Common myeloid progenitor, CD34-positive (primary cell): ENCODE measurements around the gene DVL1.

ENCODE experiments used
- CTCF ChIA-PET: fragments of 350-600 bp; sonication (Branson Sonifier 250); formaldehyde crosslinking; loops from one replicate; lab custom pipeline; 2021; ENCODE audit warnings: antibody characterized with exemption; lab: Charles Lee
- POLR2A ChIA-PET: fragments of 350-600 bp; sonication (Branson Sonifier 250); formaldehyde crosslinking; loops from one replicate; lab custom pipeline; 2021; ENCODE audit warnings: antibody characterized with exemption; lab: Charles Lee
- DNase-seq, 3 donors: peaks; one replicate each; pipeline versions ENCODE4 v3.0.0 to v3.0.0-alpha.2; 2013
- H3K27ac ChIP-seq, 2 experiments: 1 replicate in 1 of 2; 2 replicates in 1 of 2; pipeline ENCODE4 v1.7.0; 2013; ENCODE audit warnings: inconsistent platforms in 2 of 2, low read length in 2 of 2, mild to moderate bottlenecking in 2 of 2, low read depth in 1 of 2, moderate library complexity in 1 of 2; ENCODE audit not compliant: severe bottlenecking in 2 of 2, insufficient read depth in 1 of 2, poor library complexity in 1 of 2
- H3K27me3 ChIP-seq, 5 experiments: replicated peaks in 2 of 5; 1 replicate in 3 of 5; 2 replicates in 2 of 5; pipeline versions ENCODE4 v1.6.1 to v1.7.0; 2013; ENCODE audit warnings: low read length in 4 of 5, mild to moderate bottlenecking in 2 of 5, moderate library complexity in 2 of 5, inconsistent platforms in 1 of 5; ENCODE audit not compliant: insufficient read depth in 5 of 5, control insufficient read depth in 4 of 5
- H3K36me3 ChIP-seq, 4 experiments: 1 replicate in 2 of 4; 2 replicates in 2 of 4; pipeline versions ENCODE4 v1.6.1 to v1.7.0; 2013; ENCODE audit warnings: low read length in 3 of 4, control low read depth in 1 of 4, mild to moderate bottlenecking in 1 of 4; ENCODE audit not compliant: control insufficient read depth in 4 of 4, insufficient read depth in 4 of 4
- H3K4me1 ChIP-seq, 4 experiments: 1 replicate in 3 of 4; 2 replicates in 1 of 4; pipeline versions ENCODE4 v1.6.1 to v1.7.1; 2013; ENCODE audit warnings: low read length in 3 of 4, mild to moderate bottlenecking in 3 of 4, control low read depth in 1 of 4, inconsistent platforms in 1 of 4, moderate library complexity in 1 of 4; ENCODE audit not compliant: control insufficient read depth in 4 of 4, insufficient read depth in 4 of 4; ENCODE audit errors: control extremely low read depth in 1 of 4
- H3K4me3 ChIP-seq, 7 experiments: 1 replicate in 4 of 7; 2 replicates in 3 of 7; pipeline versions ENCODE4 v1.5.1 to v1.7.0; 2013; ENCODE audit warnings: mild to moderate bottlenecking in 7 of 7, low read length in 6 of 7, moderate library complexity in 6 of 7, inconsistent platforms in 2 of 7, low read depth in 2 of 7, control low read depth in 1 of 7; ENCODE audit not compliant: insufficient read depth in 4 of 7, control insufficient read depth in 1 of 7; ENCODE audit errors: extremely low read depth in 1 of 7
- H3K9me3 ChIP-seq, 5 experiments: 1 replicate in 4 of 5; 2 replicates in 1 of 5; pipeline versions ENCODE4 v1.6.1 to v1.7.1; 2013; ENCODE audit warnings: low read length in 4 of 5, mild to moderate bottlenecking in 2 of 5, inconsistent platforms in 1 of 5, low read depth in 1 of 5, moderate library complexity in 1 of 5; ENCODE audit not compliant: control insufficient read depth in 4 of 5, insufficient read depth in 2 of 5; ENCODE audit errors: control extremely low read depth in 1 of 5
- WGBS: methylation state at CpG from one replicate; pipeline ENCODE4 v1.1.5; 2013; ENCODE audit not compliant: insufficient coverage; 5-methylcytosine and 5-hydroxymethylcytosine counted together

Gene DVL1

DNA sequence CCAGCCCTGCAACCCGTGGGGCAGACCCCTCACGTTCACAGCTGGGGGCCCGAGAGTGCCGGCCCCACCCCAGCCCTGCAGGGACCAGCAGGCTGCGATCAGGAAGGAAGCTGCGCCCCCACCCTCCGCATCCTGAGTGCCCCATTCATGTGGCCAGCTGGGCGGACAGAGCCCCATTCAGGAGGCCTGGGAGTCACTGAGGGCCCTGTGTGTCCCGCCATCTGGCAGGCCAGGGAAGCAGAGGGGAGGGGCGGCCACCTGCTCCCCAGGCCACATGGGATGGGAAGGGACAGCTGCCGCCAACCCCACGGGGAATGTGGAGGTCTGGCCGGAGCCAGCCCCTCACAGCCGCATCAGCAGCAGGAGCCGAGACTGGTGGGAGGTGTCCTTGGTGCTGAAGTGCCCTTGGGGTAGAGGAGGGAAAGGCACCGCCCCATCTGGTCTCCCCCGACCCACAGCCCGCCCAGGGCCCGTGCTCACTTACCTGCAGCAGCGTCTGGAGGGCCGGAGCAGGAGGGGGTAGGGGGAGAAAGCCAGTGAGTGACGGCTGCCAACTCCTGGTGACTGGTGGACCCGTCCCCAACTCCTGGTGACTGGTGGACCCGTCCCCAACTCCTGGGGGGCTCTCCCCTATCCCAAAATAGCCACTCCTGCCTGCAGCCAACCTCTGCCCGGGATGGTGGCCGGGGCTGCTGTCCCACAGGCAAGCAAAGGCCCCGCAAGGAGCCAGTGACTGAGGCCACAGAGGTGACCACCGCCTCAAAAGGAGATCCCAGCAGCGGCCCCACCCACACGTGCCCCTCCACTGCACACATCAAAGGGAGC, 50.1 kb downstream of the DVL1 start:
- Histone ChIP-seq H3K27ac (no peak overlapping the region), H3K9me3 (no peaks in the 10 kb centered on the region), H3K27me3 (no peaks in the 10 kb centered on the region), H3K36me3 (peaks cover 0 to 25% (median 11%) of the 10 kb centered on the region in 4 experiments), H3K4me3 (no peak overlapping the region), H3K4me1 (peaks cover 0 to 10% (median 5%) of the 10 kb centered on the region in 4 experiments)
- CTCF ChIA-PET = interaction anchor here (1.1 kb wide), 1 partner anchor 22 kb away, joined by 3 read pairs; no protein-coding TSS in a partner anchor
- POLR2A ChIA-PET = no interaction called here
- peak in 2 of 3 donors; percentile 28 to 33 for DNase-seq
- 94% methylated on average over 22 of the region's 30 CpGs for WGBS

DNA sequence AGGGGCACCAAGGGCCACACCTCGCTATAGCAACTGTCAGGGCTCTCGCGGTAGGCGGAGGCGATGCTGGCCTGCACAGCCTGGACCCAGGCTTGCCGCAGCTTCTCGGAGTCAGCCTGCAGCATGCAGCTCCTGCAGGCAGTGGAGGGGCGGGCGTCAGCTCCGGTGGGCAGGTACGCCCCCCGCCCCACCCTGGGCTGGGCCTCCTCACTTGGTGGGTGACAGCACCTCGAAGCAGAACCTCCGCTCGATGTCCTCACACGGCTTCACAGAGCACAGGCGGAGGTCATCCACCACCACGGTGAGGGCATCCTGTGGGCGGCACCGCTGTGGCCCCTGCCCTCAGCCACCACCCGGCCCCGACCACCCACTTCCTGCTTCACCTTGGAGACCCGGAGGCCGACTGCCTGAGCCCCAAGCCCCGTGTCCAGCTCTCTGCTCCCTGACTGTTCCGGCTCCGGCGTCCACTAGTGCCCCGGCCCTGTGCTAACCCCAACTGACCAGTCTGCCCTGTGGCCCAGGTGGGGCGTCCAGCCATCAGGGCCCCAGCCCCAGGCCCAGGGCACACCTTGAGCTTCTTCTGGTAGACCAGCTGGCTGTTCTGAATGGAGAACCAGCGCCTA, 51.3 kb downstream of the DVL1 start:
- H3K9me3 ChIP-seq = no peaks in the 10 kb centered on the region
- H3K36me3 ChIP-seq = peaks cover 0 to 29% (median 11%) of the 10 kb centered on the region in 4 experiments
- no peak overlapping the region for H3K27ac ChIP-seq
- H3K4me3 ChIP-seq = no peak overlapping the region
- WGBS = 96% methylated on average over 27 of the region's 31 CpGs
- no peaks in the 10 kb centered on the region for H3K27me3 ChIP-seq
- peaks cover 0 to 3% (median under 1%) of the 10 kb centered on the region in 4 experiments for H3K4me1 ChIP-seq
- ChIA-PET CTCF (interaction anchor here (0.7 to 1.1 kb wide), 2 partner anchors 21 to 92 kb away, joined by 3 read pairs; partner anchors contain the start of gene TNFRSF18), POLR2A (no interaction called here)
- no peak for DNase-seq

DNA sequence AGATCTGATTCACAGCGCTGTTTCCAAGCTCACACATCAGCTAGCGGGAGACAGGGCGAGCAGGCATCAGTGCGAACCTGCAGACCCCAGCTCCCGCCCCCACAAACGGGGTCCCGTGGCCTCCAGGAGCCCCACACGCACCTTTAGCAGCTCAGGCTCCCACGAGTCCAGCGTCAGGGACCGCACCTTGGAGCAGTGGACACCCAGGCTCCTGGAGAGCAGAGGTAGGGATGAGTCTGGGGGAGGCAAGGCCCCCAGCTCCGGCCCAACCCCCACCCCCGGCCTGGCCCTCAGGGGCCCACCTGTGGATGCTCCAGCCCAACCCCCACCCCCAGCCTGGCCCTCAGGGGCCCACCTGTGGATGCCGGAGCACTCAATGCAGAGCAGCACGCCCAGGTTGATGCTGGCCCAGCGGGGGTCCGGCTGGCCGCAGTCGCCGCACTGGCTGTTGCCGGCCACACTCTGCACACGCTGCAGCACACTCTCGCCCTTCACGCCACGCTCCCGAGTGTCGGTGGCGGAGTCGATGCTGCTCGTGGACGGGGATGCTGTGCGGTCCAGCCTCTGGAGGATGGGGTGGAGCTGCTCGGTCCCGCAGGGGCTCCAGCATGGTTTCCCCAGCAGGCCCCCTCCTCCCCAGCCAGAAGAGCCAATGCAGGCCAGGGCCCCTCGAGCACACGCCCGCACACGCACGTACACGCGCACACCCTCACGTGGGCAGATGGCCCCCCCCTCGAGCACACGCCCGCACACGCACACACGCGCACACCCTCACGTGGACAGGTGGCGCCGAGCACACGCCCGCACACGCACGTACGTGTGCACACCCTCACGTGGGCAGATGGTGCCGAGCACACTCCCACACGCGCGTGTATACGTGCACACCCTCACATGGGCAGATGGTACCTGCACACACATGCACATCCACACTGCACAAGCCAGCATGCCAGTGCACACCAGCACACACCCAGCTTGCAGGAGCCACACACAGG, 52.9 kb downstream of the DVL1 start:
- DNase-seq = no peak
- Histone ChIP-seq H3K9me3 (no peaks in the 10 kb centered on the region), H3K4me1 (peaks cover 0 to 3% (median 0%) of the 10 kb centered on the region in 4 experiments), H3K4me3 (no peak overlapping the region), H3K27ac (no peak overlapping the region), H3K36me3 (peaks cover 0 to 29% (median 11%) of the 10 kb centered on the region in 4 experiments), H3K27me3 (no peaks in the 10 kb centered on the region)
- CTCF ChIA-PET = interaction anchor here (1.7 kb wide), 1 partner anchor 56 kb away, joined by 4 read pairs; no protein-coding TSS in a partner anchor
- POLR2A ChIA-PET = interaction anchor here (0.8 kb wide), 1 partner anchor 9 kb away, joined by 3 read pairs; no protein-coding TSS in a partner anchor
- 96% methylated on average over 56 of the region's 62 CpGs for WGBS

DNA sequence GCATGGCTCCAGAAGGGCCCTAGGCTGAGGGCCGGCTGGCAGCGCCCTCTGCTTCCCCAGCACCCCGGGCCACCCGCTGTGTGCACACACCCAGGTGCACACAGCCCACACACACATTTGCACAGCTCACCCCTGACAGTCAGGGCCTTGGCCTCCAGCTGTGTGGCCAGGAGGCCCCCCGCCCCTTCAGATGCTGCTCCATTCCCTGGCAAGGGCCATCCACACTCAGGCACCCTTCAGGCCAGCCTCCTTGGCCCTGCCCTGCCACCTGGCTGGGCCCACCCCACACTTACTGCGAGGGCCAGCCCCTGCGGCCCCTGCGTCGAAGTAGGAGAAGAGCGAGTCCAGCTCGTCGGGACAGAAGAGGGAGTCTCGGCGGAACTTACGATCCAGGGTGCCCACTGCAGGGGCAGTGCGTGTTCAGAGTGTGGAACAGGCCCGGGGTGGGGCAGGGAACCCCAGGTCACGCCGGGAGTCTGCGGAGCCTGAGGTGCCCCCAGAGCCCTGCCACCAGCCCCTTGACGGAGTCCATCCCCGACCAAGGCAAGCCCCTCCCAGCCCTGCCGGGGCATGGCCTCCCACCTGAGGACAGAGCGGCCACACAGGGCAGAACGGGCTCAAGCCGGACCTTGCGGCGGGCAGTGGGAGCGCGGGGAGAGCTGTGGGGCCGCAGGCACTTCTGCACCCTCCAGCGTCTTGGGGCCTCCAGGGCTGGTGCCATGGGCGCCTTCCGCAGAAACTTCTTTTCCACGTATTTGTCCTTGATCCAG, 53.9 kb downstream of the DVL1 start:
- 97% methylated on average over 25 of the region's 35 CpGs for WGBS
- H3K4me1 ChIP-seq = peaks cover 0 to 3% (median 0%) of the 10 kb centered on the region in 4 experiments
- ChIA-PET POLR2A (interaction anchor here (0.8 kb wide), 1 partner anchor 10 kb away, joined by 3 read pairs; no protein-coding TSS in a partner anchor), CTCF (interaction anchor here (1.7 kb wide), 1 partner anchor 55 kb away, joined by 4 read pairs; no protein-coding TSS in a partner anchor)
- H3K27ac ChIP-seq = no peak overlapping the region
- no peak overlapping the region for H3K4me3 ChIP-seq
- DNase-seq = no peak
- H3K9me3 ChIP-seq = no peaks in the 10 kb centered on the region
- H3K36me3 ChIP-seq = peaks cover 0 to 29% (median 11%) of the 10 kb centered on the region in 4 experiments
- H3K27me3 ChIP-seq = no peaks in the 10 kb centered on the region

DNA sequence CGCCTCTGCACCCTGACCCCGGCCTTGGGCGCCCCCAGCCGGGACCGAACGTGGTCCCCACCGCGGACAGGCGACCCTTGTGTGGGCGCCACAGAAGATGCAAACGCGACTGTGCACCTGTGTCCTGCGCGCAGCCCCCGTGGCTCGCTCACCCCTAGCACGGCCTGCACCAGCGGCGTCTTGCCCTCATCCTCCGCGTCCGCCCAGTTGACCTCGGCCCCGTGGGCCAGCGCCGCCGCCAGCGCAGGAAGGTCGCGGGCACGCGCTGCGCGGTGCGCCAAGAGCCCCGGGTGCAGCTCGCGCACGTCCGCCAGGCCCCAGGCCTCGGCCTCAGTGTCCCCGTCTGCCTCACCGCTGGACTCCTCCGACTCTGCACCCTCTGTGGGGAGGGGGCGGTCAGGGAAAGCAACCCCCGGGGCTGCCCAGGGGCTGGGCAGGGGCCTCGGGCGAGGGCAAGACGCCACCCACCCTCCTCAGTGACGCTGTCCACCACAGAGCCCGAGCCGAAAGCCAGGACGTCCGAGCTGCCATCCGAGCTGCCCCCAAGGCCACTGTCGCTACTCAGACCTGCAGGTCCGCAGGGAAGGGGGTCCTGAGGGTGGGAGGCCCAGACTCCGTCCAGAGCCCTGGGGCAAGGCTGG, 54.8 kb downstream of the DVL1 start:
- CTCF ChIA-PET = interaction anchor here (0.5 to 1.7 kb wide), 2 partner anchors 54 to 122 kb away, joined by 3 to 4 read pairs; no protein-coding TSS in a partner anchor
- DNase-seq = no peak
- Histone ChIP-seq H3K36me3 (peaks cover 0 to 29% (median 8%) of the 10 kb centered on the region in 4 experiments), H3K4me3 (no peak overlapping the region), H3K27me3 (no peaks in the 10 kb centered on the region), H3K9me3 (no peaks in the 10 kb centered on the region), H3K4me1 (peaks cover 0 to 3% (median 0%) of the 10 kb centered on the region in 4 experiments), H3K27ac (no peak overlapping the region)
- POLR2A ChIA-PET = no interaction called here
- 96% methylated on average over 34 of the region's 58 CpGs for WGBS
